Gastrocnemius medialis (tissue), 4 donors: Measurements from ENCODE around the gene TRABD2A. TPM values are rescaled to one million over a fixed set of nuclear protein-coding genes. Genes with fewer than 3 reads are reported as not detected.

Experiments used
- ATAC-seq, 2 donors: fragments of 150-250 bp; one replicate each; pipeline ENCODE4 v1.9.1; 2016
- DNase-seq, 2 donors: peaks; one replicate each; pipeline ENCODE4 v3.0.0-alpha.2; 2019
- H3K27ac ChIP-seq, 4 donors: fragments of 200-600 bp; sonication (generic); 1 replicate in 1 of 4; 2 replicates in 3 of 4; pipeline ENCODE4 v1.5.1; 2016 to 2018; ENCODE audit warnings: mild to moderate bottlenecking in 2 of 4, moderate library complexity in 1 of 4
- H3K27me3 ChIP-seq, 3 donors: fragments of 200-600 bp; sonication (generic) in 2 of 3; 1 replicate in 1 of 3; 2 replicates in 2 of 3; pipeline versions ENCODE4 v1.5.1 to v1.6.0; 2016 to 2019; ENCODE audit warnings: mild to moderate bottlenecking in 1 of 3, moderate library complexity in 1 of 3
- H3K36me3 ChIP-seq, 2 donors: fragments of 200-600 bp; sonication (generic) in 1 of 2; one replicate each; pipeline ENCODE4 v1.5.1; 2017 to 2018
- H3K4me1 ChIP-seq, 2 donors: fragments of 200-600 bp; sonication (generic) in 1 of 2; one replicate each; pipeline ENCODE4 v1.5.1; 2016 to 2017; ENCODE audit warnings: mild to moderate bottlenecking in 2 of 2
- H3K4me3 ChIP-seq, 4 donors: fragments of 200-600 bp; sonication (generic) in 3 of 4; 1 replicate in 1 of 4; 2 replicates in 3 of 4; pipeline ENCODE4 v1.5.1; 2016 to 2019; ENCODE audit warnings: mild to moderate bottlenecking in 2 of 4
- H3K9me3 ChIP-seq, 3 donors: fragments of 200-600 bp; sonication (generic) in 2 of 3; 1 replicate in 1 of 3; 2 replicates in 2 of 3; pipeline ENCODE4 v1.5.1; 2016 to 2019
- CTCF ChIP-seq, 5 experiments: fragments of 450-650 bp in 3 of 5; fragments of 200-600 bp in 2 of 5; sonication (generic) in 2 of 5; IDR thresholded peaks in 4 of 5; conservative IDR thresholded peaks in 1 of 5; 1 replicate in 4 of 5; 2 replicates in 1 of 5; pipeline ENCODE4 v1.5.1; 2016 to 2019; ENCODE audit warnings: antibody characterized with exemption in 5 of 5, mild to moderate bottlenecking in 3 of 5, moderate library complexity in 3 of 5
- POLR2A ChIP-seq, 2 donors: fragments of 450-650 bp; IDR thresholded peaks; one replicate each; pipeline ENCODE4 v1.6.1; 2017; ENCODE audit warnings: antibody characterized with exemption in 2 of 2, mild to moderate bottlenecking in 2 of 2, moderate library complexity in 2 of 2
- in situ Hi-C, 4 donors: fragments of 200-750 bp; cut with MboI; loops; one replicate each; pipeline versions ENCODE4 v1.15.0 to v1.8.0; 2017; ENCODE audit warnings: low sequenced_read_pairs in 4 of 4
- intact Hi-C: fragments of 100-400 bp; cut with DNase I; formaldehyde crosslinking; loops from one replicate; pipeline ENCODE4 v1.15.1; 2023; ENCODE audit warnings: low total_unique reads
- total RNA-seq, 4 donors: library from RNA; depleted of rRNA; stranded (reverse); fragments of >200 nt; gene quantifications; one replicate each; pipeline versions ENCODE4 v1.1.0 to v1.2.3, GENCODE V29; 2016

The TRABD2A gene
- total RNA-seq, 4 donors from 2014 or later = 0.27 to 0.97 (median 0.64) TPM

DNA sequence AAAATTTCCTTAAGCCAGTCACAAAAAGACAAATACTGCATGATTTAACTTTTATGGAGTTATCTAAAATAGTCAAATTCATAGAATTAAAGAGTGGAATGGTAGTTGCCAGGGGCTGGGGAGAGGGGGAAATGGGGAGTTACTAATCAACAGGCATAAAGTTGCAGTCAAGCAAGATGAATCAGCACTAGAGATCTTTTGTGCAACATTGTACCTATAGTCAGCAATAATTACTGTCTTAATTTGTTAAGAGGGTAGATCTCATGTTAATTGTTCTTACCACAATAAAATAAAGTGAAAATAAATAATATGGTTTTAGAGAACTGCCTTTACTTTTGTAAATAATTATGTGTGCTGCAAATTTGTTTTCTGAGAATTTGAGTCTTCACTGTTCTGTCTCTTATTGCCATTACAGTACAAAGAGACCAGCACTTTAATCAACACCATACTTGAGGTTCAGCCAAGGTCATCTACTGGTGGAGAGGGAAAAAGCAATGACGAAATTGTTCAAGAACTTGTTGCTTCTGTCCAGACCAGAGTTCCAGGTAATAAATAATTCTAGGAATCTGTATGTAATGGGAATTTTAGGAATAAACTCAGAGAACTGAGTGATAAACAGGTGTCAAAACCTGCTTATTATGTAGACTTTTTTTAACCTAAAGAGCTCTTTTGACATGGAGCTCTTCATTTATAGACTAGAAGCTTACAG is 75.5 kb downstream of the TRABD2A start:
- H3K27me3 ChIP-seq = no peaks in the 10 kb centered on the region
- H3K36me3 ChIP-seq = no peaks in the 10 kb centered on the region
- H3K27ac ChIP-seq = no peak overlapping the region
- no peaks in the 10 kb centered on the region for H3K4me1 ChIP-seq
- intact Hi-C loops (no loop called here), in situ Hi-C loops (no loop called here)
- H3K4me3 ChIP-seq = no peak overlapping the region
- DNase-seq (no peak), ATAC-seq (no peak)
- TF ChIP-seq POLR2A (IDR thresholded peaks at IDR 0.05) (no peak), CTCF (IDR thresholded peaks at IDR 0.05 in 4 of 5, conservative IDR thresholded peaks at IDR 0.05 in 1 of 5) (no peak)
- no peaks in the 10 kb centered on the region for H3K9me3 ChIP-seq

DNA sequence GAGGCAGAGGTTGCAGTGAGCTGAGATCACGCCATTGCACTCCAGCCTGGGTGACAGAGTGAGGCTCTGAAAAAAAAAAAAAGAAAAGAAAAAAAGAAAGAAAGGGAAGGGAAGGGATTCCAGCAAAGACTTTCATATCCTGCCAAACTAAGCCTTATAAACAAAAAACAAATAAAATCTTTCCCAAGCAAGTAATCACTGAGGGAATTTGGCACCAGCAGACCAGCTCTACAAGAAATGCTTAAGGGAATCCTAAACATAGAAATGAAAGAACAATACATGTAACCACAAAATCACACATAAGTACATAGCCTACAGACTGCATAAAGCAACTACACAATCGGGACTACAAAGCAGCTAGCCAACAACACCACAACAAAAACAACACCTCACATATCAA is 79.1 kb downstream of the TRABD2A start:
- intact Hi-C loops = no loop called here
- no peak overlapping the region for H3K27ac ChIP-seq
- H3K27me3 ChIP-seq = no peaks in the 10 kb centered on the region
- TF ChIP-seq POLR2A (IDR thresholded peaks at IDR 0.05) = no peak
- TF ChIP-seq CTCF (IDR thresholded peaks at IDR 0.05 in 4 of 5, conservative IDR thresholded peaks at IDR 0.05 in 1 of 5) = no peak
- H3K4me1 ChIP-seq = no peaks in the 10 kb centered on the region
- in situ Hi-C loops = no loop called here
- H3K36me3 ChIP-seq = no peaks in the 10 kb centered on the region
- H3K9me3 ChIP-seq = no peaks in the 10 kb centered on the region
- DNase-seq (no peak), ATAC-seq (no peak)
- H3K4me3 ChIP-seq = no peak overlapping the region

GRCh38 chr2:84800194-84800805 is 80.6 kb downstream of the TRABD2A start:
- TF ChIP-seq CTCF (IDR thresholded peaks at IDR 0.05 in 4 of 5, conservative IDR thresholded peaks at IDR 0.05 in 1 of 5) (no peak), POLR2A (IDR thresholded peaks at IDR 0.05) (no peak)
- no peak overlapping the region for H3K27ac ChIP-seq
- DNase-seq (no peak), ATAC-seq (no peak)
- H3K4me3 ChIP-seq = no peak overlapping the region
- intact Hi-C loops = no loop called here
- H3K27me3 ChIP-seq = no peaks in the 10 kb centered on the region
- H3K9me3 ChIP-seq = no peaks in the 10 kb centered on the region
- no peaks in the 10 kb centered on the region for H3K4me1 ChIP-seq
- no peaks in the 10 kb centered on the region for H3K36me3 ChIP-seq
- in situ Hi-C loops = no loop called here

GRCh38 chr2:84799772-84800171 is 81.1 kb downstream of the TRABD2A start:
- DNase-seq = no peak
- ATAC-seq = no peak
- no peaks in the 10 kb centered on the region for H3K27me3 ChIP-seq
- H3K27ac ChIP-seq = no peak overlapping the region
- H3K4me3 ChIP-seq = no peak overlapping the region
- in situ Hi-C loops = no loop called here
- intact Hi-C loops = no loop called here
- no peaks in the 10 kb centered on the region for H3K4me1 ChIP-seq
- no peak for TF ChIP-seq CTCF (IDR thresholded peaks at IDR 0.05 in 4 of 5, conservative IDR thresholded peaks at IDR 0.05 in 1 of 5)
- TF ChIP-seq POLR2A (IDR thresholded peaks at IDR 0.05) = no peak
- no peaks in the 10 kb centered on the region for H3K9me3 ChIP-seq
- H3K36me3 ChIP-seq = no peaks in the 10 kb centered on the region
